CD4-positive, alpha-beta memory T cell (primary cell): ENCODE measurements around the gene COLEC12. TPM values are rescaled to one million over a fixed set of nuclear protein-coding genes. Genes with fewer than 3 reads are reported as not detected.

Source experiments
- CTCF ChIA-PET: fragments of 350-600 bp; sonication (Branson Sonifier 250); formaldehyde crosslinking; loops from one replicate; lab custom pipeline; 2021; ENCODE audit warnings: inconsistent platforms; ENCODE audit not compliant: partially characterized antibody; lab: Charles Lee
- POLR2A ChIA-PET: fragments of 350-600 bp; sonication (Branson Sonifier 250); formaldehyde crosslinking; loops from one replicate; lab custom pipeline; 2021; ENCODE audit not compliant: partially characterized antibody; lab: Charles Lee
- DNase-seq, 5 donors: peaks; one replicate each; pipeline versions ENCODE4 v3.0.0 to v3.0.0-alpha.2; 2020 to 2022; ENCODE audit warnings: mixed read lengths in 1 of 5
- H3K27ac ChIP-seq: one replicate; pipeline ENCODE4 v1.7.0; 2013; ENCODE audit warnings: low read depth, low read length
- H3K27me3 ChIP-seq: 2 replicates; pipeline ENCODE4 v1.7.0; 2013; ENCODE audit warnings: mild to moderate bottlenecking, low read length, moderate library complexity; ENCODE audit not compliant: insufficient read depth
- H3K36me3 ChIP-seq: 2 replicates; pipeline ENCODE4 v1.7.0; 2013; ENCODE audit warnings: mild to moderate bottlenecking, low read length, moderate library complexity; ENCODE audit not compliant: insufficient read depth
- H3K4me1 ChIP-seq: 2 replicates; pipeline ENCODE4 v1.7.0; 2013; ENCODE audit warnings: mild to moderate bottlenecking, low read length, moderate library complexity; ENCODE audit not compliant: insufficient read depth
- H3K4me3 ChIP-seq, 2 donors: one replicate each; pipeline ENCODE4 v1.7.0; 2013; ENCODE audit warnings: low read length in 2 of 2, mild to moderate bottlenecking in 1 of 2
- H3K9me3 ChIP-seq, 2 donors: one replicate each; pipeline ENCODE4 v1.7.0; 2013; ENCODE audit warnings: low read length in 2 of 2, control low read depth in 1 of 2; ENCODE audit not compliant: control insufficient read depth in 1 of 2
- H3K27ac Mint-ChIP-seq, 7 donors: one replicate each; pipeline ENCODE4 v1.8.0; 2020 to 2021; ENCODE audit warnings: mixed read lengths in 7 of 7, mild to moderate bottlenecking in 6 of 7, inconsistent platforms in 3 of 7, moderate library complexity in 3 of 7
- H3K27me3 Mint-ChIP-seq, 2 donors: one replicate each; pipeline ENCODE4 v1.8.0; 2020 to 2021; ENCODE audit warnings: mixed read lengths in 2 of 2
- H3K36me3 Mint-ChIP-seq, 2 donors: one replicate each; pipeline ENCODE4 v1.8.0; 2020 to 2021; ENCODE audit warnings: mixed read lengths in 2 of 2, inconsistent platforms in 1 of 2, mild to moderate bottlenecking in 1 of 2
- H3K4me1 Mint-ChIP-seq, 4 donors: one replicate each; pipeline ENCODE4 v1.8.0; 2020 to 2021; ENCODE audit warnings: mixed read lengths in 4 of 4, mild to moderate bottlenecking in 1 of 4
- H3K4me3 Mint-ChIP-seq, 8 donors: one replicate each; pipeline ENCODE4 v1.8.0; 2020 to 2021; ENCODE audit warnings: mixed read lengths in 8 of 8, mild to moderate bottlenecking in 7 of 8, moderate library complexity in 6 of 8, inconsistent platforms in 3 of 8
- H3K9me3 Mint-ChIP-seq, 8 donors: one replicate each; pipeline ENCODE4 v1.8.0; 2020 to 2021; ENCODE audit warnings: mixed read lengths in 8 of 8, mild to moderate bottlenecking in 5 of 8, inconsistent platforms in 3 of 8, moderate library complexity in 1 of 8
- intact Hi-C: fragments of 100-400 bp; cut with micrococcal nuclease; formaldehyde crosslinking; loops from one replicate; pipeline ENCODE4 v1.15.1; 2023
- polyA plus RNA-seq, 2 donors: library from polyadenylated mRNA; unstranded; fragments of 300-500 nt; fragmentation: Illumina TruSeq; gene quantifications; one replicate each; pipeline ENCODE4 v1.2.3, GENCODE V29; 2021
- total RNA-seq, 2 experiments: library from RNA; stranded (reverse); gene quantifications; one replicate each; pipeline ENCODE4 v1.2.3, GENCODE V29; 2021

Gene COLEC12
- total and polyA plus RNA-seq, 4 experiments from 2014 or later, result 0.17 to 0.28 TPM; not detected in 2

- no peak overlapping the region for H3K27ac ChIP-seq
- H3K4me1 ChIP-seq, result no peaks in the 10 kb centered on the region
- H3K27me3 ChIP-seq, result no peaks in the 10 kb centered on the region
- peaks cover 0 to 2% (median 0%) of the 10 kb centered on the region in 8 donors for H3K9me3 Mint-ChIP-seq
- ChIA-PET CTCF (no interaction called here), POLR2A (no interaction called here)
- no peaks in the 10 kb centered on the region for H3K4me1 Mint-ChIP-seq
- peaks cover 3 to 4% of the 10 kb centered on the region in 2 donors for H3K27me3 Mint-ChIP-seq
- H3K4me3 ChIP-seq, result no peak overlapping the region
- DNase-seq, result no peak
- H3K36me3 Mint-ChIP-seq, result no peaks in the 10 kb centered on the region
- no peaks in the 10 kb centered on the region for H3K36me3 ChIP-seq
- intact Hi-C loops, result no loop called here
- H3K27ac Mint-ChIP-seq, result no peak overlapping the region
- H3K9me3 ChIP-seq, result no peaks in the 10 kb centered on the region
- no peak overlapping the region for H3K4me3 Mint-ChIP-seq
Observed at GRCh38 chr18:370751-371608, 129.5 kb downstream of the COLEC12 start.

- H3K4me3 Mint-ChIP-seq, result no peak overlapping the region
- H3K4me1 Mint-ChIP-seq, result no peaks in the 10 kb centered on the region
- POLR2A ChIA-PET, result no interaction called here
- CTCF ChIA-PET, result no interaction called here
- no peaks in the 10 kb centered on the region for H3K36me3 ChIP-seq
- peaks cover 4 to 8% of the 10 kb centered on the region in 2 donors for H3K27me3 Mint-ChIP-seq
- no peak overlapping the region for H3K27ac ChIP-seq
- H3K4me1 ChIP-seq, result no peaks in the 10 kb centered on the region
- intact Hi-C loops, result no loop called here
- no peaks in the 10 kb centered on the region for H3K9me3 ChIP-seq
- H3K36me3 Mint-ChIP-seq, result no peaks in the 10 kb centered on the region
- no peak for DNase-seq
- H3K27ac Mint-ChIP-seq, result no peak overlapping the region
- H3K27me3 ChIP-seq, result no peaks in the 10 kb centered on the region
- H3K4me3 ChIP-seq, result no peak overlapping the region
- peaks cover 0 to 2% (median 0%) of the 10 kb centered on the region in 8 donors for H3K9me3 Mint-ChIP-seq
Observed at GRCh38 chr18:369224-370015, 131.1 kb downstream of the COLEC12 start.

DNA sequence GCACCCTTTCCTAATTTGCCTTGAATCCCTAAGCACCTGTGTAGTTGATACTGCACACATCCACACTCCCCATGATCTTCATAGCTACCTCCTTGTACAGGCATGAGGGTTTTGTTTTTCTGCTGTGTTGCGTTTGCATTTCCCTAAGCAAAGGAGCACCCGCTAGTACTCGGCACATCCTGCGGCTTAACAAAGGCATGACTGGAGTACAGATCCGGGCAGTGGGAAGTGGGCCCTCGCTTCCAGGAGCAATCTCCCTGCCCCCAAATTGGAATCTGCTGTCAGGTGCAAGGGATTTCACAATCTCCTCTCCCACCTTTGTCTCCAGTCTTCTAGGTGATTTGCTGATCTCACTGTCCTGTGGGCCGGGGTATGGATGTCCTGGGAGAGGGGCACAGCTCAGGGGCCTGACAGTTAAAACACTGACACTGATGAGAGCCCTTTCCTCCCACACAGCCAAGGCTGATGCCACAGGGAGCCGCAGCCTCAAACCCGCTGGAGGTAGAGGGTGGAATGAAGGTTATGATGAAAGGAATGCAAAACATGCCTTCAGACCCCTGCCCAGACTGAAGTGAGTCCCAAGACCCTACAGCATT, 133.9 kb downstream of the COLEC12 start:
- CTCF ChIA-PET, result no interaction called here
- H3K27ac ChIP-seq, result no peak overlapping the region
- no peaks in the 10 kb centered on the region for H3K27me3 ChIP-seq
- Mint-ChIP-seq H3K4me1 (no peaks in the 10 kb centered on the region), H3K27ac (no peak overlapping the region), H3K27me3 (peaks cover 4 to 8% of the 10 kb centered on the region in 2 donors), H3K36me3 (no peaks in the 10 kb centered on the region), H3K4me3 (no peak overlapping the region), H3K9me3 (peaks cover 0 to 2% (median 0%) of the 10 kb centered on the region in 8 donors)
- POLR2A ChIA-PET, result no interaction called here
- no peaks in the 10 kb centered on the region for H3K9me3 ChIP-seq
- intact Hi-C loops, result no loop called here
- H3K4me3 ChIP-seq, result no peak overlapping the region
- DNase-seq, result no peak
- H3K4me1 ChIP-seq, result no peaks in the 10 kb centered on the region
- H3K36me3 ChIP-seq, result no peaks in the 10 kb centered on the region

DNA sequence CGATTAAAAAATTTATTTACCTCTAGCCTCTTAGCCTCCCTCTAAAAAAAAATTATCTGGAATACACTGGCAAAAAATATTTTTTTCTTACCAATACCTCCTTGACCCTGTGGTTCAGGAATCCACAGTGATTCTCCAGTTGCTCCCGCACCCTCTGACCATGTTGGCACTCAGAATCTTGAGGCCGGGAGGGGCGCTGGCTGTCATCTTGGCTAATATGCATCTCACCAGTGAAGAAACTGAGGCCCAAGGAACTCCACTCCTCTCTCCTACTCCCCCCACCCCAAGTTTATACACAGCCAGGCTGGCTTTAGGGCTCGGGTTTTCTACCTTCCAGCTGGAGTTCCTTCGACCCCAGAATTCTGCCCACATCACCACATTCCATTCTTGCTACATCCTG, 134.8 kb downstream of the COLEC12 start:
- H3K9me3 ChIP-seq, result no peaks in the 10 kb centered on the region
- peaks cover 0 to 2% (median 0%) of the 10 kb centered on the region in 8 donors for H3K9me3 Mint-ChIP-seq
- H3K36me3 ChIP-seq, result no peaks in the 10 kb centered on the region
- H3K27ac Mint-ChIP-seq, result no peak overlapping the region
- no peaks in the 10 kb centered on the region for H3K4me1 ChIP-seq
- H3K27me3 ChIP-seq, result no peaks in the 10 kb centered on the region
- no peak for DNase-seq
- H3K4me3 ChIP-seq, result no peak overlapping the region
- ChIA-PET CTCF (no interaction called here), POLR2A (no interaction called here)
- no peak overlapping the region for H3K27ac ChIP-seq
- peaks cover 4 to 14% of the 10 kb centered on the region in 2 donors for H3K27me3 Mint-ChIP-seq
- no peaks in the 10 kb centered on the region for H3K4me1 Mint-ChIP-seq
- intact Hi-C loops, result no loop called here
- no peak overlapping the region for H3K4me3 Mint-ChIP-seq
- no peaks in the 10 kb centered on the region for H3K36me3 Mint-ChIP-seq

DNA sequence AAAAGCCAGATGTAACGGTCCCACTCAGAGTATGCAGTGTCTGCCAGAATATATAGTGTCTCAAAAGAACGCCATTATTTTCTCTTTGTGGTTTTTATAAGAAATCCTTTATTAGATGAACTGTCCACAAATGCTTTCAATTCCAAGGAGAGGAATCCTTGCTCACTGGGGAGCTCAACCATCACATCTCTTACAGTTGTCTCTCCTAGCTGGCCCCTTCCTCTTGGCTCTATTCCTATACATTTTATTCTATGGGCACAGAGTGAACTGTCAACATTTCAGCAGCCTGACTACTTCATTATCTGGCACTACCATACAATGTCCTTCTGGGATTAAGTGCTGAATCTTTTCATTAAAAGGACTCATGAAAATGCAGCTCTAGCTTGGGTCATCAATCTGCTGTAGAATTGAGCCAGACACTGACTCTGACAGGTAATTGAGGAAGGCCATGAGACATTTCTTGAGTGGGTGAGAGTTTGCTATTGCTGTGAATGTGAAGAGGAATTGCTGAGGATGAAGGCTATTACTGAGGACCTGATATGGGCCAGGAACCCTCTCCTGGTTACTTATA, 136.2 kb downstream of the COLEC12 start:
- H3K9me3 ChIP-seq, result no peaks in the 10 kb centered on the region
- Mint-ChIP-seq H3K4me1 (no peaks in the 10 kb centered on the region), H3K36me3 (no peaks in the 10 kb centered on the region), H3K9me3 (peaks cover 0 to 2% (median 0%) of the 10 kb centered on the region in 8 donors), H3K27ac (no peak overlapping the region), H3K27me3 (peaks cover 4 to 14% of the 10 kb centered on the region in 2 donors), H3K4me3 (no peak overlapping the region)
- ChIA-PET CTCF (no interaction called here), POLR2A (no interaction called here)
- no peaks in the 10 kb centered on the region for H3K36me3 ChIP-seq
- H3K4me3 ChIP-seq, result no peak overlapping the region
- no peaks in the 10 kb centered on the region for H3K4me1 ChIP-seq
- H3K27ac ChIP-seq, result no peak overlapping the region
- intact Hi-C loops, result no loop called here
- DNase-seq, result no peak
- no peaks in the 10 kb centered on the region for H3K27me3 ChIP-seq

- Histone ChIP-seq H3K27me3 (no peaks in the 10 kb centered on the region), H3K4me3 (no peak overlapping the region), H3K4me1 (no peaks in the 10 kb centered on the region), H3K9me3 (no peaks in the 10 kb centered on the region), H3K36me3 (no peaks in the 10 kb centered on the region), H3K27ac (no peak overlapping the region)
- Mint-ChIP-seq H3K36me3 (no peaks in the 10 kb centered on the region), H3K4me1 (no peaks in the 10 kb centered on the region), H3K4me3 (no peak overlapping the region), H3K9me3 (no peaks in the 10 kb centered on the region), H3K27me3 (peaks cover 4 to 11% of the 10 kb centered on the region in 2 donors), H3K27ac (no peak overlapping the region)
- CTCF ChIA-PET, result no interaction called here
- no peak for DNase-seq
- intact Hi-C loops, result no loop called here
- POLR2A ChIA-PET, result no interaction called here
Observed at GRCh38 chr18:363301-364085, 137.0 kb downstream of the COLEC12 start.
